Activated naive CD4-positive, alpha-beta T cell treated with anti-CD3 and anti-CD28 coated beads, Interleukin-2, amount 50 U/mL, for 72 hours (primary cell): ENCODE measurements around the gene ERBB2. TPM values are rescaled to one million over a fixed set of nuclear protein-coding genes. Genes with fewer than 3 reads are reported as not detected.
"Not testable (repeated sequence)": the region's sequence is repeated elsewhere in the genome, so short reads cannot be mapped to it uniquely, and the experiment has no call there.

Source experiments
- ATAC-seq, 2 donors: fragments of 150-1000 bp; cut with Tn5 transposase; 2 replicates each; pipeline ENCODE4 v1.10.0; 2021; ENCODE audit warnings: mild to moderate bottlenecking in 2 of 2, moderate library complexity in 2 of 2
- DNase-seq, 2 donors: peaks; one replicate each; pipeline ENCODE4 v3.0.0; 2021 to 2022; ENCODE audit warnings: low spot score in 2 of 2
- H3K27ac Mint-ChIP-seq, 2 donors: one replicate each; pipeline ENCODE4 v1.8.0; 2022; ENCODE audit warnings: mild to moderate bottlenecking in 2 of 2, mixed read lengths in 2 of 2
- H3K36me3 Mint-ChIP-seq, 2 donors: one replicate each; pipeline ENCODE4 v1.8.0; 2022; ENCODE audit warnings: mixed read lengths in 2 of 2
- H3K9me3 Mint-ChIP-seq, 2 donors: one replicate each; pipeline ENCODE4 v1.8.0; 2022; ENCODE audit warnings: mixed read lengths in 2 of 2
- total RNA-seq, 2 donors: library from RNA; stranded (reverse); gene quantifications; one replicate each; pipeline ENCODE4 v1.2.3, GENCODE V29; 2022

The ERBB2 gene
- total RNA-seq, 2 donors from 2014 or later: 3.2 to 7.8 TPM

- ATAC-seq (peak in 1 of 2 donors; percentile 19), DNase-seq (no peak)
- Mint-ChIP-seq H3K36me3 (peaks cover 15% of the 10 kb centered on the region in 2 donors), H3K9me3 (peaks cover 0 to 9% of the 10 kb centered on the region in 2 donors), H3K27ac (peak overlapping the region; percentile 92 to 98)
Observed at GRCh38 chr17:39688475-39688835, 11.4 kb upstream of the ERBB2 start.

GRCh38 chr17:39688945-39689344 is 10.9 kb upstream of the ERBB2 start:
- DNase-seq (no peak), ATAC-seq (no peak)
- Mint-ChIP-seq H3K9me3 (peaks cover 0 to 9% of the 10 kb centered on the region in 2 donors), H3K27ac (peak overlapping the region; percentile 92 to 98), H3K36me3 (peaks cover 14 to 15% of the 10 kb centered on the region in 2 donors)

GRCh38 chr17:39694593-39694992 is 5.3 kb upstream of the ERBB2 start:
- H3K27ac Mint-ChIP-seq: no peak overlapping the region
- H3K36me3 Mint-ChIP-seq: no peaks in the 10 kb centered on the region
- ATAC-seq: no peak
- no peak for DNase-seq
- H3K9me3 Mint-ChIP-seq: no peaks in the 10 kb centered on the region

DNA sequence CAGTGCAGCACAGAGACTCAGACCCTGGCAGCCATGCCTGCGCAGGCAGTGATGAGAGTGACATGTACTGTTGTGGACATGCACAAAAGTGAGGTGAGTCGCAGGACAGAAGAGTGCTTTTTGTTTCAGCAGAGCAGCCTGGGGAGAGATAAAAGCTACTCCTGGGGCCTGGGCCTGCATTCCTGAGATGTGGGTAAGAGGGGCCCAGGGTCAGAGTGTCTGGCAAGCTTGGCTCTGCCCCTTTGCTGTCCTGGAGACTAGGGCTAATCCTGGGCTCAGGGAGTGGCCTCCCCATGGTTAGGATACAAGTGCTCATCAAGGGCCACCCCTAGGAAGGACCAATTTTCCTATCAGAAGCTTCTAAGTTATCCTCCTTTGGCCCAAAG is 4.8 kb upstream of the ERBB2 start:
- no peaks in the 10 kb centered on the region for H3K36me3 Mint-ChIP-seq
- ATAC-seq (no peak), DNase-seq (no peak)
- no peak overlapping the region for H3K27ac Mint-ChIP-seq
- no peaks in the 10 kb centered on the region for H3K9me3 Mint-ChIP-seq

DNA sequence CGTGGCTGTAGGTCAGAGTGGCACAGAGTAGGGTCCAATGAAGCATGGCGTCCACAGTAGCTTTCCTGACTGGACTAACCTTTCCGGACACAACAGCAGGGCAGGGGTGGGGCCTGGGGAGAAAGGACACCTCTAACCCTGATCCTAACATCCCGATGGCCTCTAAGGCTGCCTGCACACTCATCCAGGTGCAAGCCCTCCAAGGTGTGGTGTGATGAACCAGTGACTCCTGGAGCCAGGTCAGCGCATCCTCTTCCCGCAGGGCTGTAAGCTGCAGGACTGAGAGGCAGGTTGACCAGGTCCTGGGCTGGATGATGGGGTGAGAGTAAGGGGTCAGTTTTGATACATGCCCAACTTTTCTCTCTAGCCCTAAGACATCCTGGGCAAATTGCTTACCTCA is 3.1 kb upstream of the ERBB2 start:
- DNase-seq (no peak), ATAC-seq (no peak)
- H3K27ac Mint-ChIP-seq: no peak overlapping the region
- no peaks in the 10 kb centered on the region for H3K36me3 Mint-ChIP-seq
- no peaks in the 10 kb centered on the region for H3K9me3 Mint-ChIP-seq

GRCh38 chr17:39697961-39698360 is 1.9 kb upstream of the ERBB2 start:
- no peaks in the 10 kb centered on the region for H3K36me3 Mint-ChIP-seq
- no peak overlapping the region for H3K27ac Mint-ChIP-seq
- DNase-seq (no peak), ATAC-seq (no peak)
- no peaks in the 10 kb centered on the region for H3K9me3 Mint-ChIP-seq

DNA sequence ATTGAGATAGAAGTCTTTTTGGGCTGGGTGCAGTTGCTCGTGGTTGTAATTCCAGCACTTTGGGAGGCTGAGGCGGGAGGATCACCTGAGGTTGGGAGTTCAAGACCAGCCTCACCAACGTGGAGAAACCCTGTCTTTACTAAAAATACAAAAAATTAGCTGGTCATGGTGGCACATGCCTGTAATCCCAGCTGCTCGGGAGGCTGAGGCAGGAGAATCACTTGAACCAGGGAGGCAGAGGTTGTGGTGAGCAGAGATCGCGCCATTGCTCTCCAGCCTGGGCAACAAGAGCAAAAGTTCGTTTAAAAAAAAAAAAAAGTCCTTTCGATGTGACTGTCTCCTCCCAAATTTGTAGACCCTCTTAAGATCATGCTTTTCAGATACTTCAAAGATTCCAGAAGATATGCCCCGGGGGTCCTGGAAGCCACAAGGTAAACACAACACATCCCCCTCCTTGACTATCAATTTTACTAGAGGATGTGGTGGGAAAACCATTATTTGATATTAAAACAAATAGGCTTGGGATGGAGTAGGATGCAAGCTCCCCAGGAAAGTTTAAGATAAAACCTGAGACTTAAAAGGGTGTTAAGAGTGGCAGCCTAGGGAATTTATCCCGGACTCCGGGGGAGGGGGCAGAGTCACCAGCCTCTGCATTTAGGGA is 577 bp upstream of the ERBB2 start:
- DNase-seq: not testable (repeated sequence)

DNA sequence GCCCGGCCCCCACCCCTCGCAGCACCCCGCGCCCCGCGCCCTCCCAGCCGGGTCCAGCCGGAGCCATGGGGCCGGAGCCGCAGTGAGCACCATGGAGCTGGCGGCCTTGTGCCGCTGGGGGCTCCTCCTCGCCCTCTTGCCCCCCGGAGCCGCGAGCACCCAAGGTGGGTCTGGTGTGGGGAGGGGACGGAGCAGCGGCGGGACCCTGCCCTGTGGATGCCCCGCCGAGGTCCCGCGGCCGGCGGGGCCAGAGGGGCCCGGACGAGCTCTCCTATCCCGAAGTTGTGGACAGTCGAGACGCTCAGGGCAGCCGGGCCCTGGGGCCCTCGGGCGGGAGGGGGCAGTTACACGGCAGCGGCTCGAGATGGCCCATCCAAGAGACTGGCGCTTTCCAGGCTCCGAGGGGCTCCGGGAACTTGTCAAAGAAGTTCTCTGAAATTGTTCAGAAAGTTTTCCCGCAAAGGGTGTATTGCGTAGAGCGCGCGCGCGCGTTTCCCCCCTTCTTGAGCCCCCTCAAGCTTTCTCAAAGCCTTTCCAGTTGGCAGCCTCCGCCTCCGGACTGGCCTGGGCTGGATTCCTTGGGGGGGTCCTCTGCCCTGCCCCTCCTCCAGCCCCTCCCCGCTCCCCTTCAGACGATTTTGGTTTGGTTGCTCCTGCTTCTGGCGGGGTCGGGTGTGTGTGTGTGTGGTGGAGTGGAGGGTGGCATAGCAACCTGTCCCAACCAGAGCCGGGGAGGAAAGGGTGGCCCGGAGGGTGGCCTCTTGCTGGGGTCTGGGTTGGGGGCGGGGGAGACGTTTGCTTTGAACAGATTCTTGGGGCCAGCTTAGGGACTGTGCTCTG is 504 bp downstream of the ERBB2 start:
- H3K27ac Mint-ChIP-seq: no peak overlapping the region
- no peak for DNase-seq
- ATAC-seq: no peak
- no peaks in the 10 kb centered on the region for H3K9me3 Mint-ChIP-seq
- no peaks in the 10 kb centered on the region for H3K36me3 Mint-ChIP-seq

More for the DNA sequence above, 577 bp upstream of the ERBB2 start:
- ATAC-seq, H3K27ac Mint-ChIP-seq, H3K9me3 Mint-ChIP-seq, H3K36me3 Mint-ChIP-seq: not testable (repeated sequence)

DNA sequence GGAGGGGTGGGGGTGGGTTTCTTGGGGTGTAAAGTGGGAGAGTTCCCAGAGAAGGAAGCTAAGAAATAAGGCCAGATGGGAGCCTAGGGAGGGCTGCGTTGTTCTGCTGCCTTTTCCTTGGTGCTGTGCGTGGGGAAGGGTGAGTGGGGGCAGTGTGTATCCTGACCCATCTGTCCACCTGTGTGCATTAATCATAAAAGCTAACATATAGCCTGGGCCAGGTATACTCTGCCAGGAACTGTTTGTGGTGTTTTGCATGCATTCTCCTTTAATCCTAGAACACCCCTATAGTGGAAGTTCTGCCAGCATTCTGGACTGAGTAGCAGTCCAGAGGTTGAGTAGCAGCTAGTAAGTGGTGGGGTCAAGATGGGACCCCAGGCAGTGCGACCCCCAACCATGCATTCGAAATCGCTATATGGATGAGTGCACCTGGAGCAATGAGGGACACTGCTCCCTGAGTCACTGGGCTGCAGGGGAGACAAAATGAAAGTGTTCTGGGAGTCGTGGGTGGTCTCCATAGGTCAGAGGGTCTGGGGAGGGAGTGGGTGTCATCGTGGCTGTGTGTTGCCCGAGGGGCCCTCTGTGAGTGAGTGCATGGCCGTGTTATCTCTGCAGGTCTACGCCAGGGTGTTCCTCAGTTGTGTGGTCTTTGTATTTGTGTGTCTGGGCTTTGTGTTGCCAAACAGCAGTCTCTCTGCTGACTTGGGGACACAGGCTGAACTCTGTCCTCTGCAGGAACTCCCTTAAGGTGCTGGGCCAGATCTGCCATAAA is 1.3 kb downstream of the ERBB2 start:
- DNase-seq (no peak), ATAC-seq (no peak)
- H3K27ac Mint-ChIP-seq: no peak overlapping the region
- no peaks in the 10 kb centered on the region for H3K36me3 Mint-ChIP-seq
- H3K9me3 Mint-ChIP-seq: no peaks in the 10 kb centered on the region

- no peak overlapping the region for H3K27ac Mint-ChIP-seq
Observed at GRCh38 chr17:39701784-39702422, 2.0 kb downstream of the ERBB2 start.

DNA sequence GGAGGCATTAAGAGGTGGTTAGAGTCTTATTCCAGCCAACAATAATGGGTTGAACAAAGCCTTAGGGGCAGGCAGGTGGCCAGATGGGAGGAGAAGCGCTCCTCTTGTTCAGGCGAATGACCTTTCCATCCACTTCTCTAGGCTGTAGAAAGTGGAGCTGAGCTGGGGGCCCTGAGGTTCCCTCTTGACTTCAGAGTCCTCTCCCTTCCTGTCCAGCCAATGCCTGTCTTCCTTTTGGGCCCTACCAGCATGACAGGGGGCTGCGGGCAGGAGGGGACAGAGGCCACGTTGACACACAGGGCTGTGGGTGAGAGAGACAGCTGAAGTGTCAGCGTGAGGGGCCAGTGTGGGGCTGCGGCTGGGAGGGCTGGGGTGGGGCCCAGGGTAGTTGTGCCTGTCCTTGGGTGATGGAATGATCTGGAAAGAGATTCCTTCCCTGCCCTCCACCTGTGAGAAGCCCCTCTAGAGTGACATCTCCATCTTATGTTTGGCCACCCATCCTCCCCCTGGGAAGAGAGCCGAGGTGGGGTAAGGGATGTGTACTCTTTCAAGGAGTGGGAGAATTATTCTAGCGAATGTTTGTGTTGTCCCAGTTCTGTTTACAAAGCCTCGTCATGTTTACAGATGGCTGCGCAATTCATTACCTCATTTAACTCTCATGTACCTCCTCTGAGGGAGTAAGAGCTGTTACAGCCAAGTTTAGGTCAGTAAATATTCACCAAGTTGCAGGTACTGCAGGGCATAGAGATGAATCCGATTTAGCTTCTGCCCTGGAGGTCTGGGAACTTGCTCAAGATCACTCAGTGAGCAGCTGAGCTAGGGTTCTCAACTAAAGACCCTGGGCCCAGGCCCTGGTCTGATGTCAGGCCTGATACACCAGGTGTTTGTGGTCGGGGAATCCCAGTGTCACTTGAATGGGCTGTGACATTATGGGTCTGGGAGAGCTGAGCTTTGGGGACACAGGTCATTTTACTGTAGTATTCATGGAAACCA is 3.3 kb downstream of the ERBB2 start:
- no peaks in the 10 kb centered on the region for H3K9me3 Mint-ChIP-seq
- H3K36me3 Mint-ChIP-seq: no peaks in the 10 kb centered on the region
- peak overlapping the region in 1 of 2 donors; percentile 16 for H3K27ac Mint-ChIP-seq
- DNase-seq (no peak), ATAC-seq (peak in 1 of 2 donors; percentile 43)

More at GRCh38 chr17:39701784-39702422, 2.0 kb downstream of the ERBB2 start:
- no peak for ATAC-seq
- Mint-ChIP-seq H3K9me3 (no peaks in the 10 kb centered on the region), H3K36me3 (no peaks in the 10 kb centered on the region)
- DNase-seq: no peak

DNA sequence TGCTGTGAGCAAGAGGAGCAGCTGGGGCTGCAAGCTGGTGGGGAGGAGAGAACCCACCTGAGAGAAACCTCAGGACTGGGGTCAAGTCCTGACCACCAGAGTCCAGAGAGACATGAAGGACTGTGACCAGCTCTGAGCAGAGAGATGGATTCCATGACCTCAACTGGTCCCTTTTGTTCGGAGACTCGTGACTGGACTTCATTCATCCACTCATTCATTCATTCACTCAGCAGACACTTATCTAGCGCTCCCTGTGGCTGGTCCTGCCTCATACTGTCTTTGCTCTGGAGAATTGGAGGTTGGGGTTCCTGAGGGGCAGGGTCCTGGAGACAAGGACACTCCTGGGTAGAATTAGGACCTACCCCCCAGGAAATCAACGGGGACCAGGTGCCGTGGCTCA is 4.0 kb downstream of the ERBB2 start:
- DNase-seq (no peak), ATAC-seq (no peak)
- no peaks in the 10 kb centered on the region for H3K36me3 Mint-ChIP-seq
- no peaks in the 10 kb centered on the region for H3K9me3 Mint-ChIP-seq
- peak overlapping the region in 1 of 2 donors; percentile 16 for H3K27ac Mint-ChIP-seq

DNA sequence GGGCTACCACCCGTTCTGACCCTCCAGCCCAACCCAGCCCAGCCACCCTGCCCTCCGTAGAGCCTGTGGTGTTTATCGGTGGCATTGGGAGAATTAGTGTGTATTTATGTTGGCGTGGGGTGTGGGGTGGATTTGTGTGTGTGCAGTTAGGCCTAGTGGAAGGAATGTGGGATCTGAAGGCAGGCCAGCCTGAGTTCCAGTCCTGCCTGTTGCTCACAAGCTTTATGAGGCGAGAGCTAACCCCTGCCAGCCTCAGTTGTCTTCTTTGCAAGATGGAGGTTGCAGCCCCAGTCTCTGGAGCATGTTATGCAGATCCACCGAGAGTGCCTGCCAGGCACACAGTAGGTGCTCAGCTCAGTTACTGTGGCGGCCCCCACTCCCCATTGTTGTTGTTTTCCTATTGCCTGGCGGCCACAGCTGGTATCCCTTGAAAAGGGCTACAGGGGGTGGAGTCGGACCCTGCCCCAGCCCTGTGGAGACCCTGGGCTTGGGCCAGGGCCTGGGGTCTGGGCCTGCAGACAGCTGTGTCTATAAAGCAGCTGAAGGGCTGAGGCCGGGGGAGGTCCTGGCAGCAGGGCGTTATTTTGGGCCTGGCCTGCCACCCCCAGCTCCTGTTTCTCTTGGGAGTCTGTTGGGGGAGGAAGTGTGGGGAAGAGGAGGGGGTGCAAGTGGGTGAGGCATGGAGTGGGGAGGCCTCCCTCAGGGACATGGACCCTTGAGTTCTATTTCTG is 5.1 kb downstream of the ERBB2 start:
- no peak for DNase-seq
- Mint-ChIP-seq H3K9me3 (no peaks in the 10 kb centered on the region), H3K27ac (no peak overlapping the region), H3K36me3 (no peaks in the 10 kb centered on the region)
- no peak for ATAC-seq

GRCh38 chr17:39705786-39706348 is 6.0 kb downstream of the ERBB2 start:
- Mint-ChIP-seq H3K36me3 (no peaks in the 10 kb centered on the region), H3K9me3 (no peaks in the 10 kb centered on the region), H3K27ac (no peak overlapping the region)
- DNase-seq (no peak), ATAC-seq (no peak)

DNA sequence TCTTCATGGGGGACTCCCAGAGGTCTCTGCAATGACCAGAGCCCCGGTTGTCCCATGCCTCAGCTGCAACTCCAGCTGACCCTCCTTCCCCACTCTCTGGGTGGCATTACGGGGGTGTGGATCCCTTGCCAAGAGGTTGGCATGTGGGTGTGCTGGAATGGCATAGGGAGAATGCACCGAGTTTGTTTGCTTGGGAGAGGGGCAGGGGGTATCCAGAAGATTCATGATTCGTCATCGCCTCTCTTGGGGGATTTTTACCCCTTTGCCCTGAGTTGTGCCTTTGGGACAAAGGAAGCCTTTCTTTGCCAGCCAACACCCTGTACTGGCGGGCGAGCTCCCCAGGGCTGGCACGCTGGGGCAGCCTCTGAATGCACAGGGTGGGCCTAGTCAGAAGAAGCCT is 6.5 kb downstream of the ERBB2 start:
- no peak for DNase-seq
- H3K36me3 Mint-ChIP-seq: no peaks in the 10 kb centered on the region
- no peak for ATAC-seq
- no peak overlapping the region for H3K27ac Mint-ChIP-seq
- no peaks in the 10 kb centered on the region for H3K9me3 Mint-ChIP-seq
